HepG2 (cell line): ENCODE data around the gene LRIF1. TPM values are rescaled to one million over a fixed set of nuclear protein-coding genes. Genes with fewer than 3 reads are reported as not detected.

Experiments
- ATAD3A ChIP-seq: sonication (generic); formaldehyde crosslinking; IDR thresholded peaks from 2 replicates; pipeline ENCODE4 v1.4.0; 2020; ENCODE audit warnings: missing genetic modification reagents
- ATM ChIP-seq: fragments of 450-650 bp; IDR thresholded peaks from 2 replicates; pipeline ENCODE4 v1.7.1; 2017; ENCODE audit warnings: mild to moderate bottlenecking, borderline replicate concordance
- DMTF1 ChIP-seq: sonication (generic); formaldehyde crosslinking; IDR thresholded peaks from 2 replicates; pipeline ENCODE4 v1.4.0; 2020; ENCODE audit warnings: mild to moderate bottlenecking, missing genetic modification reagents
- FOXK1 ChIP-seq: sonication (generic); formaldehyde crosslinking; IDR thresholded peaks from 2 replicates; pipeline ENCODE4 v1.4.0; 2020; ENCODE audit warnings: low read depth, missing genetic modification reagents, borderline replicate concordance
- FOXO1 ChIP-seq: sonication (generic); formaldehyde crosslinking; IDR thresholded peaks from 2 replicates; pipeline ENCODE4 v1.4.0; 2020; ENCODE audit warnings: missing genetic modification reagents
- GPN1 ChIP-seq: sonication (generic); formaldehyde crosslinking; IDR thresholded peaks from 2 replicates; pipeline ENCODE4 v1.5.1; 2020; ENCODE audit warnings: missing genetic modification reagents, borderline replicate concordance
- HBP1 ChIP-seq: IDR thresholded peaks from 2 replicates; pipeline ENCODE4 v1.6.1; 2016; ENCODE audit warnings: low read depth, control low read depth
- MTA3 ChIP-seq: sonication (generic); formaldehyde crosslinking; IDR thresholded peaks from 2 replicates; pipeline ENCODE4 v1.4.0; 2020; ENCODE audit warnings: missing genetic modification reagents
- NCOR1 ChIP-seq: fragments of 200-600 bp; sonication (generic); IDR thresholded peaks from 2 replicates; pipeline ENCODE4 v1.7.0; 2017; ENCODE audit warnings: antibody characterized with exemption, low read length, borderline replicate concordance
- NFKB2 ChIP-seq: sonication (generic); formaldehyde crosslinking; IDR thresholded peaks from 2 replicates; pipeline ENCODE4 v1.4.0; 2020; ENCODE audit warnings: missing genetic modification reagents, borderline replicate concordance
- NFYB ChIP-seq: sonication (generic); formaldehyde crosslinking; IDR thresholded peaks from 2 replicates; pipeline ENCODE4 v1.4.0; 2020; ENCODE audit warnings: missing genetic modification reagents
- REL ChIP-seq: sonication (generic); formaldehyde crosslinking; conservative IDR thresholded peaks from 2 replicates; pipeline ENCODE4 v1.8.0; 2022; ENCODE audit warnings: mild to moderate bottlenecking, missing genetic modification reagents, moderate library complexity
- RERE ChIP-seq: IDR thresholded peaks from 2 replicates; pipeline ENCODE4 v1.6.1; 2016; ENCODE audit warnings: low read depth, missing genetic modification reagents, missing compliant biosample characterization
- SALL2 ChIP-seq: sonication (generic); formaldehyde crosslinking; IDR thresholded peaks from 2 replicates; pipeline ENCODE4 v1.8.1; 2023; ENCODE audit warnings: mild to moderate bottlenecking, missing genetic modification reagents, inconsistent platforms
- TMF1 ChIP-seq: sonication (generic); formaldehyde crosslinking; IDR thresholded peaks from 2 replicates; pipeline ENCODE4 v1.8.1; 2022; ENCODE audit warnings: low read depth, missing genetic modification reagents
- ZFY ChIP-seq: sonication (generic); formaldehyde crosslinking; IDR thresholded peaks from 2 replicates; pipeline ENCODE4 v1.4.0; 2020; ENCODE audit warnings: missing genetic modification reagents
- ZNF121 ChIP-seq: sonication (generic); formaldehyde crosslinking; IDR thresholded peaks from 2 replicates; pipeline ENCODE4 v1.5.0; 2020; ENCODE audit warnings: mild to moderate bottlenecking, missing genetic modification reagents
- ZNF207 ChIP-seq: fragments of 450-650 bp; IDR thresholded peaks from 2 replicates; pipeline ENCODE4 v1.6.1; 2016; ENCODE audit warnings: antibody characterized with exemption, borderline replicate concordance
- ZNF761 ChIP-seq: sonication (generic); formaldehyde crosslinking; conservative IDR thresholded peaks from 2 replicates; pipeline ENCODE4 v1.4.0; 2020; ENCODE audit warnings: mild to moderate bottlenecking, missing genetic modification reagents
- ZNF781 ChIP-seq: sonication (generic); formaldehyde crosslinking; IDR thresholded peaks from 2 replicates; pipeline ENCODE4 v1.5.1; 2020; ENCODE audit warnings: borderline replicate concordance, mild to moderate bottlenecking, missing genetic modification reagents; ENCODE audit errors: not compliant biosample characterization
- ZNF883 ChIP-seq: sonication (generic); formaldehyde crosslinking; IDR thresholded peaks from 2 replicates; pipeline ENCODE4 v1.5.1; 2020; ENCODE audit warnings: mild to moderate bottlenecking, missing genetic modification reagents; ENCODE audit errors: not compliant biosample characterization
- polyA plus RNA-seq, 8 experiments: library from polyadenylated mRNA; depleted of rRNA in 3 of 8; stranded (reverse) in 7 of 8; unstranded in 1 of 8; fragments of >200 nt; fragmentation: Illumina TruSeq in 4 of 8; extraction: Trizol in 4 of 8; gene quantifications; 2 replicates each; pipeline versions ENCODE4 v1.2.1 to v1.2.3, GENCODE V29; 2011 to 2016; ENCODE audit warnings: low read depth in 4 of 8, missing spikeins in 1 of 8, mixed read lengths in 1 of 8; ENCODE audit not compliant: insufficient read depth in 1 of 8
- total RNA-seq, 5 experiments: library from RNA; depleted of rRNA; stranded (reverse); fragments of >200 nt; fragmentation: Illumina TruSeq; extraction: Trizol; gene quantifications; 2 replicates each; pipeline ENCODE4 v1.2.3, GENCODE V29; 2016; ENCODE audit warnings: low read depth in 1 of 5

Gene LRIF1
- total and polyA plus RNA-seq, 2 of the 13 experiments (the other 11 are each of a cell fraction or from before 2014, with no cell fraction given), result 18.4 to 42.4 TPM

GRCh38 chr1:110963691-110964454 is at the start of gene LRIF1 (continued):
- 0 out of 2 replicates have a peak, but pooled peaks have one; percentile 28 for TF ChIP-seq RERE (CRISPR knock-in tag)
- TF ChIP-seq SALL2 (CRISPR knock-in tag), result peak; percentile 66; the same call in 1 of the 2 replicates
- TF ChIP-seq ATM, result no peak
- no peak for TF ChIP-seq GPN1 (CRISPR knock-in tag)
- TF ChIP-seq TMF1 (CRISPR knock-in tag), result no peak; the same call in none of the 2 replicates
- no peak for TF ChIP-seq REL (CRISPR knock-in tag)
- TF ChIP-seq ZNF883 (CRISPR knock-in tag), result no peak
- TF ChIP-seq ZNF761 (CRISPR knock-in tag), result no peak; the same call in 1 of the 2 replicates
- no peak for TF ChIP-seq ATAD3A (CRISPR knock-in tag)
- TF ChIP-seq ZFY (CRISPR knock-in tag), result peak; percentile 53
- no peak for TF ChIP-seq DMTF1 (CRISPR knock-in tag)
- no peak for TF ChIP-seq ZNF207
- TF ChIP-seq FOXK1 (CRISPR knock-in tag), result peak; percentile 79
- no peak for TF ChIP-seq ZNF121 (CRISPR knock-in tag)
- TF ChIP-seq MTA3 (CRISPR knock-in tag), result no peak
- TF ChIP-seq NCOR1, result no peak; the same call in 1 of the 2 replicates
- peak; percentile 96 for TF ChIP-seq NFYB (CRISPR knock-in tag)
- peak; percentile 71; the same call in 1 of the 2 replicates for TF ChIP-seq NFKB2 (CRISPR knock-in tag)
- peak; percentile 7 for TF ChIP-seq ZNF781 (CRISPR knock-in tag)
- TF ChIP-seq FOXO1 (CRISPR knock-in tag), result peak; percentile 69
- TF ChIP-seq HBP1 (CRISPR knock-in tag), result peak; percentile 72; the same call in 1 of the 2 replicates
